Measurements from ENCODE around the gene JPH2. TPM values are rescaled to one million over a fixed set of nuclear protein-coding genes. Genes with fewer than 3 reads are reported as not detected.

JPH2 gene
- total RNA-seq, 1 donor from 2014 or later = not detected

- peaks cover 19% of the 10 kb centered on the region for H3K4me1 Mint-ChIP-seq
- intact Hi-C loops (cut with micrococcal nuclease) = no loop called here
- H3K9me3 Mint-ChIP-seq = no peaks in the 10 kb centered on the region
- CTCF ChIA-PET = no interaction called here
- H3K4me3 Mint-ChIP-seq = no peak overlapping the region
- TF ChIP-seq CTCF (IDR thresholded peaks at IDR 0.05) = no peak
- peaks cover 43% of the 10 kb centered on the region for H3K27me3 Mint-ChIP-seq
- no peaks in the 10 kb centered on the region for H3K36me3 Mint-ChIP-seq (ENCODE audit: low read depth)
- ATAC-seq (ENCODE audit: low read depth) = no peak
- POLR2A ChIA-PET = no interaction called here
- no peak for DNase-seq
- H3K27ac Mint-ChIP-seq = no peak overlapping the region
These were observed 3.7 kb downstream of the JPH2 start for GRCh38 chr20:44183282-44183681.

DNA sequence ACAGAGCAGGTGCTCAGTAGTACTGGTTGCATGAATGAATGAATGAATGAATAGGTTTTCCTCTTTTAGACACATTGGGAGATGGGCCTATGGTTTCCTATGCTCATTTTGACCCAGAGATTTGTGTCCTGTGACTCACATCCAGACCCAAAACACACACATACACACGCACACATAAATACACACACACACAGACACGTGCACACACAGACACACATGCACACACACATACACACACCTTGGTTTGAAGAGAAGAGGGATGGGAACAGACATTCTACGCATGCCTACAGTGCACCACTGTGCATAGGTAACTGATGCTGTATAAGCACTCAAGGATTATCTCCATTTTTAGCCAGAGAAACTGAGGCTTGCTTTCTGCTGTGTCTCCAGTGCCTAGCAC lies 4.1 kb downstream of the JPH2 start:
- H3K4me1 Mint-ChIP-seq = peaks cover 15% of the 10 kb centered on the region
- ChIA-PET POLR2A (no interaction called here), CTCF (no interaction called here)
- peaks cover 42% of the 10 kb centered on the region for H3K27me3 Mint-ChIP-seq
- DNase-seq = no peak
- H3K9me3 Mint-ChIP-seq = no peaks in the 10 kb centered on the region
- no peak for ATAC-seq (ENCODE audit: low read depth)
- H3K27ac Mint-ChIP-seq = no peak overlapping the region
- no peaks in the 10 kb centered on the region for H3K36me3 Mint-ChIP-seq (ENCODE audit: low read depth)
- no peak overlapping the region for H3K4me3 Mint-ChIP-seq
- TF ChIP-seq CTCF (IDR thresholded peaks at IDR 0.05) = no peak
- intact Hi-C loops (cut with micrococcal nuclease) = no loop called here

DNA sequence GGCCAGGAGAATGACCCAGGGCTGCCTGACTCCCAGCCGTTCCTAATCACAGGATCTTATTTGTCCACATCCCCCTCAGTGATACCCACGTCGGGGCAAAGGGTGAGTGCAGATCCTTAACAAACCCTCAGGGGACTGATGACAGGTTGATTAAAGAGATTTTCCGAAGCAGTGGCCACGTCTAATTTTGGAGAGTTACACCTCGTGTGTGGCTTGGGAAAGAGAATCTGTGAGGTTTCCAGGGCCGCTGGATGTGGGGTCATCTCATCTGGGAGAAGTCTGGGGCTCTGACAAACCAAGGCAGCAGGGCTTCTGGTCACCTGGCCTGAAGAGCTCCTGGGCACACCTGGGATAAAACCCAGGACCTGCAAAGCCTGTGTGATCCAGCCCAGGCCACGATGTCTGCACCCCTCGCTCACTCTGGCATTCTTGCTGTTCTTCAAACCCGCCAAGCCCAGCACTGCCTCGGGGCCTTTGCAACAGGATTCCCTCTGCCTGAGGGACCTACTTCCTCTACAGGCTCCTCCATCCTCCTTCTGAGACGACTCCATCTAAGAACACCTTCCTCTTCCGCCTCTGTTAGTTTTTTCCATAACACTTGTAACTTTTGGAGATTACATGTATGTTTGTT lies 4.7 kb downstream of the JPH2 start:
- no peak for TF ChIP-seq CTCF (IDR thresholded peaks at IDR 0.05)
- Mint-ChIP-seq H3K4me3 (no peak overlapping the region), H3K9me3 (no peaks in the 10 kb centered on the region), H3K36me3 (ENCODE audit: low read depth) (no peaks in the 10 kb centered on the region), H3K4me1 (peaks cover 9% of the 10 kb centered on the region), H3K27me3 (peaks cover 41% of the 10 kb centered on the region), H3K27ac (no peak overlapping the region)
- intact Hi-C loops (cut with micrococcal nuclease) = no loop called here
- ChIA-PET CTCF (interaction anchor here (1.7 kb wide), 1 partner anchor 7 kb away, joined by 8 read pairs; no protein-coding TSS in a partner anchor), POLR2A (no interaction called here)
- DNase-seq = no peak
- no peak for ATAC-seq (ENCODE audit: low read depth)

GRCh38 chr20:44181611-44182010 lies 5.4 kb downstream of the JPH2 start:
- POLR2A ChIA-PET = no interaction called here
- peaks cover 38% of the 10 kb centered on the region for H3K27me3 Mint-ChIP-seq

GRCh38 chr20:44180814-44181213 lies 6.2 kb downstream of the JPH2 start:
- TF ChIP-seq CTCF (IDR thresholded peaks at IDR 0.05) = no peak
- intact Hi-C loops (cut with micrococcal nuclease) = no loop called here
- Mint-ChIP-seq H3K9me3 (no peaks in the 10 kb centered on the region), H3K27ac (no peak overlapping the region), H3K36me3 (ENCODE audit: low read depth) (no peaks in the 10 kb centered on the region), H3K4me1 (no peaks in the 10 kb centered on the region), H3K4me3 (no peak overlapping the region), H3K27me3 (peaks cover 31% of the 10 kb centered on the region)
- ATAC-seq (ENCODE audit: low read depth) (no peak), DNase-seq (no peak)
- ChIA-PET CTCF (interaction anchor here (1.7 kb wide), 1 partner anchor 9 kb away, joined by 8 read pairs; no protein-coding TSS in a partner anchor), POLR2A (no interaction called here)

More at GRCh38 chr20:44181611-44182010, 5.4 kb downstream of the JPH2 start:
- CTCF ChIA-PET = interaction anchor here (1.7 kb wide), 1 partner anchor 8 kb away, joined by 8 read pairs; no protein-coding TSS in a partner anchor
- no peak overlapping the region for H3K4me3 Mint-ChIP-seq
- ATAC-seq (ENCODE audit: low read depth) = no peak
- DNase-seq = no peak
- H3K4me1 Mint-ChIP-seq = peaks cover 3% of the 10 kb centered on the region
- H3K9me3 Mint-ChIP-seq = no peaks in the 10 kb centered on the region
- no peak for TF ChIP-seq CTCF (IDR thresholded peaks at IDR 0.05)
- intact Hi-C loops (cut with micrococcal nuclease) = no loop called here
- H3K36me3 Mint-ChIP-seq (ENCODE audit: low read depth) = no peaks in the 10 kb centered on the region
- H3K27ac Mint-ChIP-seq = no peak overlapping the region
